Transverse colon (tissue), 4 donors: ENCODE data around the gene PRPF40B. TPM values are rescaled to one million over a fixed set of nuclear protein-coding genes. Genes with fewer than 3 reads are reported as not detected.

Experiments used
- DNase-seq: peaks from one replicate; pipeline ENCODE4 v3.0.0-alpha.2; 2019
- H3K27ac ChIP-seq, 4 donors: fragments of 200-600 bp; sonication (generic); 2 replicates each; pipeline ENCODE4 v1.5.1; 2016 to 2018; ENCODE audit warnings: inconsistent platforms in 4 of 4
- H3K27me3 ChIP-seq: fragments of 200-600 bp; sonication (generic); 2 replicates; pipeline ENCODE4 v1.5.1; 2017; ENCODE audit warnings: inconsistent platforms
- H3K36me3 ChIP-seq, 4 donors: fragments of 200-600 bp; sonication (generic); 2 replicates each; pipeline ENCODE4 v1.5.1; 2017 to 2019; ENCODE audit warnings: inconsistent platforms in 4 of 4
- H3K4me1 ChIP-seq, 4 donors: fragments of 200-600 bp; sonication (generic); 2 replicates each; pipeline ENCODE4 v1.5.1; 2017 to 2020; ENCODE audit warnings: inconsistent platforms in 4 of 4
- H3K4me3 ChIP-seq, 4 donors: fragments of 200-600 bp; sonication (generic); 1 replicate in 1 of 4; 2 replicates in 3 of 4; pipeline versions ENCODE4 v1.5.1 to v1.6.1; 2017 to 2019; ENCODE audit warnings: inconsistent platforms in 4 of 4
- H3K9me3 ChIP-seq, 2 donors: fragments of 200-600 bp; sonication (generic); 2 replicates each; pipeline ENCODE4 v1.5.1; 2017 to 2019; ENCODE audit warnings: inconsistent platforms in 2 of 2
- EP300 ChIP-seq: sonication (generic); formaldehyde crosslinking; IDR thresholded peaks from one replicate; pipeline ENCODE4 v1.6.1; 2017; ENCODE audit warnings: antibody characterized with exemption, low read depth
- POLR2A ChIP-seq: fragments of 450-650 bp; IDR thresholded peaks from one replicate; pipeline ENCODE4 v1.6.1; 2016; ENCODE audit warnings: antibody characterized with exemption, mild to moderate bottlenecking, moderate library complexity
- POLR2AphosphoS5 ChIP-seq, 3 donors: sonication (generic); formaldehyde crosslinking; IDR thresholded peaks; one replicate each; pipeline ENCODE4 v1.6.1; 2016; ENCODE audit warnings: antibody characterized with exemption in 3 of 3
- WGBS, 2 donors: methylation state at CpG; one replicate each; pipeline ENCODE4 v1.1.5; 2018; ENCODE audit warnings: low coverage in 1 of 2; 5-methylcytosine and 5-hydroxymethylcytosine counted together
- in situ Hi-C, 4 donors: fragments of 200-750 bp; cut with MboI; loops; one replicate each; pipeline versions ENCODE4 v1.15.0 to v1.15.1; 2017; ENCODE audit warnings: low sequenced_read_pairs in 3 of 4, low pct_ligation_motif_present in 1 of 4, low pct_unique_long_range_greater_than_20kb in 1 of 4
- intact Hi-C: fragments of 100-400 bp; cut with DNase I; formaldehyde crosslinking; loops from one replicate; pipeline ENCODE4 v1.15.1; 2023; ENCODE audit warnings: low total_unique reads
- total RNA-seq, 4 donors: library from RNA; depleted of rRNA; stranded (reverse); fragments of >200 nt; gene quantifications; one replicate each; pipeline ENCODE4 v1.1.0, GENCODE V29; 2016
- TF ChIP-seq, protein P1 (sequence below), 5 experiments: fragments of 200-600 bp in 3 of 5; fragments of 450-650 bp in 2 of 5; sonication (generic) in 3 of 5; IDR thresholded peaks; 1 replicate in 2 of 5; 2 replicates in 3 of 5; pipeline ENCODE4 v1.5.1; 2016 to 2017; ENCODE audit warnings: antibody characterized with exemption in 5 of 5, inconsistent platforms in 3 of 5, mild to moderate bottlenecking in 2 of 5, moderate library complexity in 1 of 5

The PRPF40B gene
- total RNA-seq, 4 donors from 2014 or later = 3.7 to 12.7 (median 8.7) TPM

DNA sequence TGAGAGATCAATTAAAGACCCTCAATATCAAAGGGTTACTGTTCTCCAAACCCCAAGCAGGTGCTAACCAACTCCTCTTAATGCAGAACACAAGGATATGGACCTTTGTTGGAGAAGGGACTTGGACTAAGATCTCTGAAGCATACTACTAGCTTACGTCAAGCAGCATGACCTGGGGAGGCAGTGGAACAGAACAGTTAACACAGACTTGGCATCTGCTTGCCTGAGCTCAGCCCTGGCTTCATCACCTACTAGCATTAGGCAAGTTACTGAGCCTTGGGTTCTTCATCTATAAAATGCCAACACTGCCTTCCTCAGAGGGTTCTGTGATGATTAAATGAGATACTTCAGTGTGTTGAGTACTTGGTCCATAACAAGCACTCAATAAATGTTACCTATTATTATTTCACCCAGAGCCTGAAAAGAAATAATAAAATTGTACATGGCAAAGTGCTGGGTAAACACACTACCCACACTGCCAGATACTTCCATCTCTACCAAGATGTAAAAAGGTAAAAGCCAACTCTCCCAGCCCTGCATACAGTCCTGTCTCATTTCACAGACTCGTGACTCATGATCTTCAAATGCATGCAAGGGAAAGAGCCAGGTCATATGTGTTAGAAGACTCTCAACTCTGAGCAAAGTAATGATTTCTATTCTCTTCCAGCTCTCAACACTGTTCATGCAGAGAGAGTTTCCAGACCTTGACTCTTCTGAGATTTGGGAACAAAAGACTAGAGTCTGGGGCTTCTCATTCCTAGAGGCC, 44.1 kb downstream of the PRPF40B start:
- no peak for DNase-seq
- WGBS, 2 donors = 82 to 90% methylated on average over 2 of the region's 2 CpGs
- Histone ChIP-seq H3K36me3 (no peaks in the 10 kb centered on the region), H3K4me3 (no peak overlapping the region), H3K9me3 (no peaks in the 10 kb centered on the region), H3K4me1 (peaks cover 21 to 48% (median 32%) of the 10 kb centered on the region in 4 donors), H3K27me3 (no peaks in the 10 kb centered on the region), H3K27ac (no peak overlapping the region)
- TF ChIP-seq POLR2A = no peak
- TF ChIP-seq POLR2AphosphoS5 (IDR thresholded peaks at IDR 0.05) = no peak
- TF ChIP-seq, protein P1, sequence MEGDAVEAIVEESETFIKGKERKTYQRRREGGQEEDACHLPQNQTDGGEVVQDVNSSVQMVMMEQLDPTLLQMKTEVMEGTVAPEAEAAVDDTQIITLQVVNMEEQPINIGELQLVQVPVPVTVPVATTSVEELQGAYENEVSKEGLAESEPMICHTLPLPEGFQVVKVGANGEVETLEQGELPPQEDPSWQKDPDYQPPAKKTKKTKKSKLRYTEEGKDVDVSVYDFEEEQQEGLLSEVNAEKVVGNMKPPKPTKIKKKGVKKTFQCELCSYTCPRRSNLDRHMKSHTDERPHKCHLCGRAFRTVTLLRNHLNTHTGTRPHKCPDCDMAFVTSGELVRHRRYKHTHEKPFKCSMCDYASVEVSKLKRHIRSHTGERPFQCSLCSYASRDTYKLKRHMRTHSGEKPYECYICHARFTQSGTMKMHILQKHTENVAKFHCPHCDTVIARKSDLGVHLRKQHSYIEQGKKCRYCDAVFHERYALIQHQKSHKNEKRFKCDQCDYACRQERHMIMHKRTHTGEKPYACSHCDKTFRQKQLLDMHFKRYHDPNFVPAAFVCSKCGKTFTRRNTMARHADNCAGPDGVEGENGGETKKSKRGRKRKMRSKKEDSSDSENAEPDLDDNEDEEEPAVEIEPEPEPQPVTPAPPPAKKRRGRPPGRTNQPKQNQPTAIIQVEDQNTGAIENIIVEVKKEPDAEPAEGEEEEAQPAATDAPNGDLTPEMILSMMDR (IDR thresholded peaks at IDR 0.05) = no peak
- TF ChIP-seq EP300 = no peak
- intact Hi-C loops = no loop called here
- in situ Hi-C loops = no loop called here

- H3K4me1 ChIP-seq = peaks cover 32 to 49% (median 41%) of the 10 kb centered on the region in 4 donors
- in situ Hi-C loops (no loop called here), intact Hi-C loops (no loop called here)
- peak overlapping the region in 2 of 4 donors; percentile 82 to 90 for H3K27ac ChIP-seq
- TF ChIP-seq POLR2AphosphoS5 (IDR thresholded peaks at IDR 0.05) (no peak), POLR2A (no peak), EP300 (no peak)
- TF ChIP-seq, protein P1 (IDR thresholded peaks at IDR 0.05) = no peak
- H3K36me3 ChIP-seq = no peaks in the 10 kb centered on the region
- no peak for DNase-seq
- H3K9me3 ChIP-seq = no peaks in the 10 kb centered on the region
- H3K4me3 ChIP-seq = no peak overlapping the region
- H3K27me3 ChIP-seq = no peaks in the 10 kb centered on the region
- WGBS, 2 donors = 95 to 97% methylated on average over 4 of the region's 4 CpGs
Observed at GRCh38 chr12:49669796-49670195, 46.4 kb downstream of the PRPF40B start.

DNA sequence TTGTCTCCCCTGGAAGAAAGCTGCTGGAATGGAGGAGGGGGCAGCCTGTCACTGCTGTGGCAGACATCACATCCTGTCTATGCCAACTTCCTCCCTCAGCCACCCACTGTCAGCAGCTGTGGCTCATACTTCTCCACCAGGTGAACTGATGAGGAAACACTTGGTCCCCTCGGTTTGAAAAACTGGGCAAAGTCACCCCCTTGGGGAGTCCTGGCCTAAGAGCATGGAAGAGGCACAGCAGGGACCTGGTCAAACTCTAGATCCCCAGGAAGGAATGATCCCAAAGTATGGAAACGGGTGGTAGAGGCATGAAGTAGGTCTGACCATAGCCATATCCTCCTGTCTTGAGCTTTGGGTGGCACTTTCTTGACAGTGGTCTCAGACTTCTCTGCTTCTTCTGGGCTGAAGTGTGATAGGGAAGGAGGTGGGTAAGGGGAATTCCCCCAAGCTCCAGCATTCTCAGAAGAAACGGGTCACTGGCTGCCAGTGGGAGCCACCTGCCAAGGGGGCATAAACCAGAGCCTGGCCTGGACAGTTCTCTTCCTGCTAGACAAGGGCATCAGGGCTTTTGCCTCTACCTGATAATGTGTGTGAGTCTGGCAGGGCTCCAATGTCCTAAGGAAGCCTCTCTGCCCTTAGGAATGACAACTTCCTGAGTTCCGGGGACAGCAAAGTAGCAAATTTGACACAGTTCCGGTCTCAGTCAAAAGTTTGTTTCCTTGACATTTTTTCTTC, 47.8 kb downstream of the PRPF40B start:
- H3K27ac ChIP-seq = peak overlapping the region; percentile 82 to 90 (median 84)
- H3K4me1 ChIP-seq = peaks cover 32 to 54% (median 44%) of the 10 kb centered on the region in 4 donors
- intact Hi-C loops (no loop called here), in situ Hi-C loops (no loop called here)
- TF ChIP-seq POLR2AphosphoS5 (IDR thresholded peaks at IDR 0.05) (no peak), EP300 (no peak), POLR2A (no peak)
- TF ChIP-seq, protein P1 (IDR thresholded peaks at IDR 0.05) = no peak
- H3K4me3 ChIP-seq = no peak overlapping the region
- DNase-seq = peak; percentile 27
- no peaks in the 10 kb centered on the region for H3K27me3 ChIP-seq
- no peaks in the 10 kb centered on the region for H3K9me3 ChIP-seq
- no peaks in the 10 kb centered on the region for H3K36me3 ChIP-seq
- WGBS, 2 donors = 53 to 59% methylated on average over 3 to 5 of the region's 5 CpGs
